Stimulated activated CD4-positive, alpha-beta T cell treated with anti-CD3 and anti-CD28 coated beads, Interleukin-4, amount 100 ng/mL, for 48 hours (primary cell): Measurements from ENCODE around the gene PARN.
"Not testable (repeated sequence)": the region's sequence is repeated elsewhere in the genome, so short reads cannot be mapped to it uniquely, and the experiment has no call there.

ENCODE experiments used
- DNase-seq, 2 donors: peaks; one replicate each; pipeline ENCODE4 v3.0.0-alpha.2; 2020; ENCODE audit warnings: low read depth in 2 of 2

The PARN gene, protein sequence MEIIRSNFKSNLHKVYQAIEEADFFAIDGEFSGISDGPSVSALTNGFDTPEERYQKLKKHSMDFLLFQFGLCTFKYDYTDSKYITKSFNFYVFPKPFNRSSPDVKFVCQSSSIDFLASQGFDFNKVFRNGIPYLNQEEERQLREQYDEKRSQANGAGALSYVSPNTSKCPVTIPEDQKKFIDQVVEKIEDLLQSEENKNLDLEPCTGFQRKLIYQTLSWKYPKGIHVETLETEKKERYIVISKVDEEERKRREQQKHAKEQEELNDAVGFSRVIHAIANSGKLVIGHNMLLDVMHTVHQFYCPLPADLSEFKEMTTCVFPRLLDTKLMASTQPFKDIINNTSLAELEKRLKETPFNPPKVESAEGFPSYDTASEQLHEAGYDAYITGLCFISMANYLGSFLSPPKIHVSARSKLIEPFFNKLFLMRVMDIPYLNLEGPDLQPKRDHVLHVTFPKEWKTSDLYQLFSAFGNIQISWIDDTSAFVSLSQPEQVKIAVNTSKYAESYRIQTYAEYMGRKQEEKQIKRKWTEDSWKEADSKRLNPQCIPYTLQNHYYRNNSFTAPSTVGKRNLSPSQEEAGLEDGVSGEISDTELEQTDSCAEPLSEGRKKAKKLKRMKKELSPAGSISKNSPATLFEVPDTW

GRCh38 chr16:14629919-14630619 is at the start of gene PARN:
Gene PARN (minus strand): TSS chr16:14630260. CDS start chr16:14630125, 135 bp downstream.
- DNase-seq: peak; percentile 97 to 98

DNA sequence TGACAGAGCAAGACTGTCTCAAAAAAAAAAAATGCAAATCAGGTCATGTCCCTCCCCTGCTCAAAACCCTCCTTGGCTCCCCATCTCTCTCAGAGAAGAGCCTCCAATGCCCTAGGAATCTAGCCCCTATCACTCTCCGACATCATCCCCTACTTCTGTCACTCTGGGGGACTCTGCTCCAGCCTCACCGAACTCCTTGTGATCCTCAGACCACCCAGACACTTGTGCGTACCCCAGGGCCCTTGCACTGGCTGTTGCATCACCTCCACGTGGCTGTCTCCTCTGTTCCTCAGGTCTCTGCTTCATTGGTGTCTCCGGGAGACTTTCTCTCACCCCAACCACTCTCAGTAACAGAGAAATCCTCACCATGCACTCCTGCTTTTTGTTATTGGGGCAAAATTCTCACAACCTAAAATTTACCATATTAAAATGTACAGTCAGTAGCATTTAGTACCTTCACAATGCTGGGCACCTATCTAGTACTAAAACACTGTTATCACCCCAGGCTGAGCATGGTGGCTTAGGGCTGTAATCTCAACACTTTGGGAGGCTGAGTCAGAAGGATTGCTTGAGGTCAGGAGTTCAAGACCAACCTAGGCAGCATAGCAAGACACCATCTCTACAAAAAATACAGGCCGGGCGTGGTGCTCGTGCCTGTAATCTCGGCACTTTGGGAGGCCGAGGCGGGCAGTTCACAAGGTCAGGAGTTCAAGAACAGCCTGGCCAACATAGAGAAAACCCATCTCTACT is 48.9 kb upstream of the PARN start:
- no peak for DNase-seq

GRCh38 chr16:14677627-14678026 is 47.6 kb upstream of the PARN start:
- DNase-seq: no peak

DNA sequence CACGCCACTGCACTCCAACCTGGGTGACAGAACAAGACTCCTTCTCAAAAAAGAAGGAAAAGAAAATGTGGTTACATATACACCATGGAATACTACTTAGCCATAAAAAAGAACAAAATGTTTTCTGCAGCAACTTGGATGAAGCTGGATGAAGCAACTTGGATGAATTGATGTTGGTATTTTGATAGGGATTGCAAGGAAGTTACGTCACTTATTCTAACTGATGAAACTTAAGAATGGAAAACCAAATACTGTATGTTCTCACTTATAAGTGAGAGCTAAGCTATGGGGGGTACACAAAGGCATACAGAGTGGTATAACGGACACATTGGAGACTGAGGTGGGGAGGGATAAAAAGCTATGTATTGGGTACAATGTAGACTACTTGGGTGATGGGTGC is 46.6 kb upstream of the PARN start:
- DNase-seq: no peak

- DNase-seq: no peak
Observed at GRCh38 chr16:14672403-14672971, 42.4 kb upstream of the PARN start.

DNA sequence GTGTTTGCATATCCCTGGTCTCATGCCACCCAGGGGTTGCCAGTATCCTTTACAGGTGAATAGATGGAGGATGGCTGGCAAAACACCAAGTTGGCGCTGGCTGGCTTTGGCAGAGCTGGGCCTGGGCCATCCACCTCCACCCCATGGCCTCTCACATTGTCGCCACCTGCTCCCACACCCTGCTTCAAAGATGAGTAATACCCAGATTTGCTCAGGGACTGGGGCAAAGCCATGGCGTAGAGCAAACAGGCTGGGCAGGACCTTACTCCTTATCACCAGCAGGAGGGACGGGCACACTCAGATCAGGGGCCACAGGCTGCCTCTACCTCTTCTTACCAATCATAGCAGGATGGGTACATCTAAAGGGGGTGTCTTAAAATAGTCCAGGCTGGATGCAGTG is 39.7 kb upstream of the PARN start:
- DNase-seq: no peak

DNA sequence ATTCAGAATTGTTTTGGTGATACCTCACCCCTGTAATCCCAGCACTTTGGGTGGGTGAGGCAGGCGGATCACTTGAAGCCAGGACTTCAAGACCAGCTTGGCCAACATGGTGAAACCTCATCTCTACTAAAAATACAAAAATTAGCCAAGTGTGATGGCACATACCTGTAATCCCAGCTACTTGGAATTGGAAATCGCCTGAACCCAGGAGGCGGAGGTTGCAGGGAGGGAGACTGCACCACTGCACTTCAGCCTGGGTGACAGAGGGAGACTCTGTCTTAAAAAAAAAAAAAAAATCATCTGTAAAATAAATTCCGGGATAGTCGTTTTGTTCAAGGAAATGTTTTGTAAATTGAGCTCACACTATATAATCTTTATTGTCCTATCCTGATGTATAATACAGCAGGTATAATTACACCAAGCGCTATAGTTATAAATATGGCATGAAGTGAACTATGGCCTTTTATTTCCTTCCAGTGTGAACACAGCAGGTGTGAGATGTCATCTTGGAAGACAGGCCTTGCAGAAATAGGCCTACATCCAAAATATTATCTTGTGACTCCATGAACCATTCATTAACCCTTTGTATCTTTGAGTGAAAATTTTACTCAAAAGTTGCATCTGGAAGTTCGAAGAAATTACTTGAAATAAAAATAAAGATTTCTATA is 38.6 kb upstream of the PARN start:
- DNase-seq: no peak

DNA sequence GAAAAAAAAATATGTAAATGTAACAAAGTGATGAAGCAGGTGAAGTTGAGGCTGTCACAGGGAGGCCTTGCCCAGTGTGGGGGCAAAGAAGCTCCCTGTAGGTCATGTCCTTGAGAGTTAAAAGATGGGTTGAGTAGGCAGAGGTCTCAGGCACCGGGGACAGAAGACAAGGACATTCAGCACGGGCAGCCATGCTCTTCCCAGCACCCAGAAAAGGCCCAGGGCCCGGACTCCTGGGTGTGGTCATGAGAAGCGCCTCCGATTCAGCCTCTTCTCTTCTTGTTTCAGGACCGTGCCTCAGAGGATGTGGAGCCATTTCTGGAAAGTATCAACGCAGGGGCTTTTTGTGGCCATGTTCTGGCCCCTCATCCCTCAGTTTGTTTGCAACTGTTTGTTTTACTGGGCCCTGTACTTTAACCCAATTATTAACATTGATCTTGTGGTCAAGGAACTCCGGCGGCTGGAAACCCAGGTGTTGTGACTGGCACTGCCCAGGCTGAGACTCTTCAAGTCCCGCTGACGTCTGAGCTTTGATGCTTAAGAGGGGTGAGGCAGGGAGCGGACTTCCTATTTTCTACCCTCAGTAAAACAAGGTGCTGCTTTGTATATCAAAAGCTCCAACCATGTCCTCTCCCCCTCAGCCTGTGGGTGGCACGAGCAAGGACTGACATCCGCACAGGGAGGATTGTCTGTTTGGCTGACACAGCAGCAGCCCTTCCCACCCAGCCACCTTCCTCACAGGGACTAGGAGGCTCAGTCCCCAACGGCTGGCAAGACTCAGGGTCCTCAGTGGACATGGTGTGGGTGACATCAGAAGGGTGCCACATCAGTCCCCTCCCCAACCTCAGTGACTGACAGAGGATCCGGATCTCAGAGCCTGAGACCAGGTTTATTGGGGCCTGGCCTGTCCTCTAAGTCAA is 37.5 kb upstream of the PARN start:
- DNase-seq: no peak

- DNase-seq: no peak
Observed at GRCh38 chr16:14658063-14658462, 28.0 kb upstream of the PARN start.

DNA sequence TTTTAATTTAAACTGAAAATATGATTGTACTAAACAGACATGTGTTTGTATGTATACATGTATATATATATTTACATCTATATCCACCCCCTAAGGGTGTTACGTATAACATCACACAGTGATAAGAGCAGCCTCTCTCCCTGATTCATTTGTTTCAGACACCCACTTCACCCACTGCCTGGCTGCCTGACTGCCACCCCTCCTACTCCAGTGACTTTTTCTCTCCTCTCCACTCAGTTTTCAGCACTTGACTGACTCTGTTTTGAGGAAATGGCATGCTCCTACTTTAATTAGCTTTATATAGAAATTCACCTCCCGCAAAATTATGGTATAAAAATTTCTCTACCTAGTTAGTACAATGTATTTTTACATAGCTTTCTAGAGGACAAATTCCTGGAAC is 22.7 kb upstream of the PARN start:
- no peak for DNase-seq

DNA sequence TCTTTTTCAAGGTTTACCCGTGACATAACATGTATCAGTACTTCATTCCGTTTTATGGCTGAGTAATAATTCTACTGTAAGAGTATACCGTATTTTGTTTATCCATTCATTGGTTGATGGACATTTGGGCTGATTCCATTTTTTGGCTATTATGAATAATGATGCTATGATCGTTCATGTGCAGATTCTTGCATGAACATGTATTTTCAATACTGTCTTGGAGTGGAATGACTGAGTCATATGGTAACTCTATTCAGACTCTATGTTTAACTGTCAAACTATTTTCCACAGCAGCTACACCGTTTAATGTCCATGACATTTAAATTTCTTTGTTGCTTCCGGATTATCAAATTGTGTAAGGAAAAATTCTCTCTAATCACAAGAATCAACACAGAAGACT is 20.6 kb upstream of the PARN start:
- no peak for DNase-seq

DNA sequence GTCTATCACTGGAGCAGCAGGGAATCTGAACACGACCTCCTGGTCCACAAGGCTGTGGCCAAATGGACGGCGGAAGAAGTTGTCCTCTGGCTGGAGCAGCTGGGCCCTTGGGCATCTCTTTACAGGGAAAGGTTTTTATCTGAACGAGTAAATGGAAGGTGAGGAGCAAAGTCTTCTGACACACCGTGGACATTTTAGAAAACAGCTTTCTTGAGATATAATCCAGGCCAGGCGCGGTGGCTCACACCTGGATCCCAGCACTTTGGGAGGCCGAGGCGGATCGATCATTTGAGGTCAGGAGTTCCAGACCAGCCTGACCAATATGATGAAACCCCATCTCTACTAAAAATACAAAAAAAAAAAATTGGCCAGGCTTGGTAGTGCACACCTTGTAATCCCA is 19.8 kb upstream of the PARN start:
- no peak for DNase-seq

DNA sequence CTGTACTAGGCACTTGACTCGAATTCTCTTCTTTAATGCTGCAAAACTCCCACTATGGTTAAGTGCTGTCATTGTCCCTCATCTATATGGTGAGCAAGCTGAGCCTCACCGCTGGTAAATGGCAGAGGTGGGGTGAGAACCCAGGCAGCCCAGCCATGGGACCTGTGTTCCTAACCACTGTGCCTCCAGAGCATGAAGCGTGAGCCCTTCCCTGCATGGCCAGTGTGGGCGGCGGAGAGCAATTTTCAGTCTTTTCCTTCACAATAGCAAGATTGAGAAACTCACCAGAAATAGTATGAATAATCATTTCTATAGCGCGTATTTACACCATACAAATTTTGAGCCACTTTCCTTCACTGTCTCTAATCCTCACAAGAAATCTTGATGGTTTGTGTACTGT is 11.9 kb upstream of the PARN start:
- DNase-seq: peak in 1 of 2 donors; percentile 6

- DNase-seq: no peak
Observed at GRCh38 chr16:14641206-14641605, 11.1 kb upstream of the PARN start.

DNA sequence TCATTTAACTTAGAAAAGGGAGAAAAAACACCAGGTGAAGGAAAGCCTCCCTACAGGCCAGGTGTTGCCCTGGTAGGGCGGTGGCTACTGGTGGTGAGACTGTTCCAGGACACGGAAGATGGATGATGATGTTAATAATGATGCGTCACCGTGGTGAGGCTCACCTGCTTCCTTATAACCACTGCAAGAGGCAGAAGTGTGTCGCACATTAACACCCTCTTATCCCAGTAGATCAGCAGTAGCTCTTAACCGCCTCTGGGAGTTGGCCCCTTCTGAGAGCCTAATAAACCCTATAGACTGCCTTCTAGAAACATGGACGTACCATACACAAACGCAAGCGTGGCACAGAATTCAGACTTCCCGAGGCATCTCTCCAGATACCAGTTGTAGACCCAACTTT is 10.5 kb upstream of the PARN start:
- DNase-seq: no peak

DNA sequence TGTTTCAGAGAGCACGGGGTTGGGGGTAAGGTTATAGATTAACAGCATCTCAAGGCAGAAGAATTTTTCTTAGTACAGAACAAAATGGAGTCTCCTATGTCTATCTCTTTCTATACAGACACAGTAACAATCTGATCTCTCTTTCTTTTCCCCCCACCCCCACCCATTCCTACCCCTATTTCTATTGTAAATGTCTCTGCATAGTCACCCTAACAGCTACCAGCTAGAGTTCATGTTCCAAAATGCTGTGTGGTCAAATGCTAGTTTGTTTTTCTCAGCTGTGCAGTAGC is 6.8 kb upstream of the PARN start:
- not testable (repeated sequence) for DNase-seq

DNA sequence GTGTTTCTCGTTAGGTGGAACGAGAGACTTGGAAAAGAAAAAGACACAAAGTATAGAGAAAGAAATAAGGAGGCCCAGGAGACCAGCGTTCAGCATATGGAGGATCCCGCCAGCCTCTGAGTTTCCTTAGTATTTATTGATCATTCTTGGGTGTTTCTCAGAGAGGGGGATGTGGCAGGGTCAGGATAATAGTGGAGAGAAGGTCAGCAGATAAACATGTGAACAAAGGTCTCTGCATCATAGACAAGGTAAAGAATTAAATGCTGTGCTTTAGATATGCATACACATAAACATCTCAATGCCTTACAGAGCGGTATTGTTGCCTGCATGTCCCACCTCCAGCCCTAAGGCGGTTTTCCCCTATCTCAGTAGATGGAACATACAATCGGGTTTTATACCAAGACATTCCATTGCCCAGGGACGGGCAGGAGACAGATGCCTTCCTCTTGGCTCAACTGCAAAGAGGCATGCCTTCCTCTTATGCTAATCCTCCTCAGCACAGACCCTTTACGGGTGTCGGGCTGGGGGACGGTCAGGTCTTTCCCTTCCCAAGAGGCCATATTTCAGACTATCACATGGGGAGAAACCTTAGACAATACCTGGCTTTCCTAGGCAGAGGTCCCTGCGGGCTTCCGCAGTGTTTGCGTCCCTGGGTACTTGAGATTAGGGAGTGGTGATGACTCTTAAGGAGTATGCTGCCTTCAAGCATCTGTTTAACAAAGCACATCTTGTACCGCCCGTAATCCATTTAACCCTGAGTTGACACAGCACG is 6.3 kb upstream of the PARN start:
- DNase-seq: not testable (repeated sequence)

DNA sequence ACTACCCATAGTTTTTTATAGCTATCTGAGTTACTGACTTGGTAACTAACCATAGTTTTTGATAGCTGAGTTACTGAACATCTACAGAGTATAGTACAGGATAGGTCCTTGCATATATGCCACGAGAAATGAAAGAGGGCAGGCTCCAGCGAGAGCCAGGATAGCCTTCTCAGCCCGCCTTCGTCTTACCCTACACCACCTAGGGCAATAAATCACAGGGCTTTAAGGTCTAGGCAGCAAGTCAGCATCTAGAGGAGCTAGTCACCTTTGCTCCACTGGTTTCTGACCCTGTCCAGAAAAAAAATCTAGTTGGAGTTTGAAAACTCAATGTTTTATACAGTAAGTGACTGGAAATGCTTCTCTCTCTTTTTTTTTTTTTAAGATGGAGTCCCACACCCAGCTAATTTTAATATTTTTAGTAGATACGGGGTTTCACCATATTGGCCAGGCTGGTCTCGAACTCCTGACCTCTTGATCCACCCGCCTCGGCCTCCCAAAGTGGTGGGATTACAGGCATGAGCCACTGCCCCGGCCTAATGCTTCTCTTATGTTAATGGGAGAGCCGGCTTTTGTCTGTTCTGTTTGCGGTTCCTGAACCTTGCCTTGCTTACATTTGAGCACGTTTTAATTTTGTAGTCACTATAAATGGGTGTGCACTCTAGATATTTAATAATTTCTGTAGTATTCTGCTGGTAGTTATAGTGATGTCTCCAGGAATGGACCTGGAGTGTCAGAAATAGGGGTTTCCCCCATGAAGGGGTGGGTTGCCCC is 5.5 kb upstream of the PARN start:
- no peak for DNase-seq

GRCh38 chr16:14634389-14634725 is 4.3 kb upstream of the PARN start:
- no peak for DNase-seq
